ENCODE data around the gene KLHL25. TPM values are rescaled to one million over a fixed set of nuclear protein-coding genes. Genes with fewer than 3 reads are reported as not detected.

KLHL25 gene
- total RNA-seq, 1 experiment from 2014 or later: 1.5 TPM

GRCh38 chr15:85769182-85769900 lies 25.4 kb downstream of the KLHL25 start:
- Histone ChIP-seq H3K36me3 (ENCODE audit: insufficient read depth, low read length) (no peaks in the 10 kb centered on the region), H2AFZ (ENCODE audit: low read length) (no peak overlapping the region), H3K4me2 (ENCODE audit: low read depth, low read length, poor library complexity, severe bottlenecking) (no peak overlapping the region), H3K9me2 (replicated peaks; ENCODE audit: insufficient read depth, low read length) (no peaks in the 10 kb centered on the region), H3K9ac (ENCODE audit: low read length) (no peak overlapping the region), H4K20me1 (ENCODE audit: insufficient read depth, low read depth, low read length) (no peaks in the 10 kb centered on the region), H3K27me3 (ENCODE audit: low read length) (no peaks in the 10 kb centered on the region), H3K79me2 (ENCODE audit: low read length) (no peaks in the 10 kb centered on the region), H3K9me3 (ENCODE audit: low read length) (no peaks in the 10 kb centered on the region), H3K4me3 (ENCODE audit: low read length) (no peak overlapping the region), H3K27ac (ENCODE audit: low read length) (no peak overlapping the region), H3K4me1 (ENCODE audit: low read length) (no peaks in the 10 kb centered on the region)
- no peak for DNase-seq

- Histone ChIP-seq H3K36me3 (ENCODE audit: insufficient read depth, low read length) (no peaks in the 10 kb centered on the region), H3K4me1 (ENCODE audit: low read length) (no peaks in the 10 kb centered on the region), H3K27me3 (ENCODE audit: low read length) (no peaks in the 10 kb centered on the region), H3K9me3 (ENCODE audit: low read length) (no peaks in the 10 kb centered on the region), H4K20me1 (ENCODE audit: insufficient read depth, low read depth, low read length) (no peaks in the 10 kb centered on the region), H3K79me2 (ENCODE audit: low read length) (no peaks in the 10 kb centered on the region), H3K4me3 (ENCODE audit: low read length) (no peak overlapping the region), H3K27ac (ENCODE audit: low read length) (no peak overlapping the region), H2AFZ (ENCODE audit: low read length) (no peak overlapping the region), H3K9me2 (replicated peaks; ENCODE audit: insufficient read depth, low read length) (no peaks in the 10 kb centered on the region), H3K9ac (ENCODE audit: low read length) (no peak overlapping the region), H3K4me2 (ENCODE audit: low read depth, low read length, poor library complexity, severe bottlenecking) (no peak overlapping the region)
- DNase-seq: no peak
These were observed 26.0 kb downstream of the KLHL25 start for GRCh38 chr15:85768595-85769168.

GRCh38 chr15:85767785-85768529 lies 26.8 kb downstream of the KLHL25 start:
- Histone ChIP-seq H3K4me1 (ENCODE audit: low read length) (no peaks in the 10 kb centered on the region), H3K9me2 (replicated peaks; ENCODE audit: insufficient read depth, low read length) (no peaks in the 10 kb centered on the region), H3K9me3 (ENCODE audit: low read length) (no peaks in the 10 kb centered on the region), H3K27me3 (ENCODE audit: low read length) (no peaks in the 10 kb centered on the region), H3K79me2 (ENCODE audit: low read length) (no peaks in the 10 kb centered on the region), H4K20me1 (ENCODE audit: insufficient read depth, low read depth, low read length) (no peaks in the 10 kb centered on the region), H2AFZ (ENCODE audit: low read length) (no peak overlapping the region), H3K4me2 (ENCODE audit: low read depth, low read length, poor library complexity, severe bottlenecking) (no peak overlapping the region), H3K27ac (ENCODE audit: low read length) (no peak overlapping the region), H3K4me3 (ENCODE audit: low read length) (no peak overlapping the region), H3K9ac (ENCODE audit: low read length) (no peak overlapping the region), H3K36me3 (ENCODE audit: insufficient read depth, low read length) (no peaks in the 10 kb centered on the region)
- DNase-seq: no peak

- no peak for DNase-seq
- Histone ChIP-seq H2AFZ (ENCODE audit: low read length) (no peak overlapping the region), H3K4me1 (ENCODE audit: low read length) (no peaks in the 10 kb centered on the region), H3K9me2 (replicated peaks; ENCODE audit: insufficient read depth, low read length) (no peaks in the 10 kb centered on the region), H3K27ac (ENCODE audit: low read length) (no peak overlapping the region), H4K20me1 (ENCODE audit: insufficient read depth, low read depth, low read length) (no peaks in the 10 kb centered on the region), H3K4me2 (ENCODE audit: low read depth, low read length, poor library complexity, severe bottlenecking) (no peak overlapping the region), H3K4me3 (ENCODE audit: low read length) (no peak overlapping the region), H3K36me3 (ENCODE audit: insufficient read depth, low read length) (no peaks in the 10 kb centered on the region), H3K9me3 (ENCODE audit: low read length) (no peaks in the 10 kb centered on the region), H3K27me3 (ENCODE audit: low read length) (no peaks in the 10 kb centered on the region), H3K9ac (ENCODE audit: low read length) (no peak overlapping the region), H3K79me2 (ENCODE audit: low read length) (no peaks in the 10 kb centered on the region)
These were observed 28.5 kb downstream of the KLHL25 start for GRCh38 chr15:85766001-85766831.

GRCh38 chr15:85764649-85765277 lies 30.0 kb downstream of the KLHL25 start:
- DNase-seq: no peak
- no peak overlapping the region for H3K4me3 ChIP-seq (ENCODE audit: low read length)
- H3K36me3 ChIP-seq (ENCODE audit: insufficient read depth, low read length): no peaks in the 10 kb centered on the region
- H3K9ac ChIP-seq (ENCODE audit: low read length): no peak overlapping the region
- no peak overlapping the region for H3K4me2 ChIP-seq (ENCODE audit: low read depth, low read length, poor library complexity, severe bottlenecking)
- H3K9me2 ChIP-seq (replicated peaks; ENCODE audit: insufficient read depth, low read length): no peaks in the 10 kb centered on the region
- no peak overlapping the region for H3K27ac ChIP-seq (ENCODE audit: low read length)
- no peaks in the 10 kb centered on the region for H3K27me3 ChIP-seq (ENCODE audit: low read length)
- H3K9me3 ChIP-seq (ENCODE audit: low read length): no peaks in the 10 kb centered on the region
- H4K20me1 ChIP-seq (ENCODE audit: insufficient read depth, low read depth, low read length): no peaks in the 10 kb centered on the region
- no peaks in the 10 kb centered on the region for H3K4me1 ChIP-seq (ENCODE audit: low read length)
- no peak overlapping the region for H2AFZ ChIP-seq (ENCODE audit: low read length)
- no peaks in the 10 kb centered on the region for H3K79me2 ChIP-seq (ENCODE audit: low read length)

GRCh38 chr15:85763673-85764633 lies 30.8 kb downstream of the KLHL25 start:
- H4K20me1 ChIP-seq (ENCODE audit: insufficient read depth, low read depth, low read length): no peaks in the 10 kb centered on the region
- H2AFZ ChIP-seq (ENCODE audit: low read length): no peak overlapping the region
- H3K36me3 ChIP-seq (ENCODE audit: insufficient read depth, low read length): no peaks in the 10 kb centered on the region
- H3K4me1 ChIP-seq (ENCODE audit: low read length): no peaks in the 10 kb centered on the region
- H3K4me2 ChIP-seq (ENCODE audit: low read depth, low read length, poor library complexity, severe bottlenecking): no peak overlapping the region
- no peaks in the 10 kb centered on the region for H3K27me3 ChIP-seq (ENCODE audit: low read length)
- H3K9ac ChIP-seq (ENCODE audit: low read length): no peak overlapping the region
- no peak overlapping the region for H3K4me3 ChIP-seq (ENCODE audit: low read length)
- H3K9me3 ChIP-seq (ENCODE audit: low read length): no peaks in the 10 kb centered on the region
- H3K9me2 ChIP-seq (replicated peaks; ENCODE audit: insufficient read depth, low read length): no peaks in the 10 kb centered on the region
- no peak overlapping the region for H3K27ac ChIP-seq (ENCODE audit: low read length)
- no peak for DNase-seq
- H3K79me2 ChIP-seq (ENCODE audit: low read length): no peaks in the 10 kb centered on the region

- Histone ChIP-seq H3K27ac (ENCODE audit: low read length) (no peak overlapping the region), H3K4me3 (ENCODE audit: low read length) (no peak overlapping the region), H3K9me3 (ENCODE audit: low read length) (no peaks in the 10 kb centered on the region), H3K4me1 (ENCODE audit: low read length) (no peaks in the 10 kb centered on the region), H3K36me3 (ENCODE audit: insufficient read depth, low read length) (no peaks in the 10 kb centered on the region), H4K20me1 (ENCODE audit: insufficient read depth, low read depth, low read length) (no peaks in the 10 kb centered on the region), H3K79me2 (ENCODE audit: low read length) (no peaks in the 10 kb centered on the region), H3K27me3 (ENCODE audit: low read length) (no peaks in the 10 kb centered on the region), H2AFZ (ENCODE audit: low read length) (no peak overlapping the region), H3K4me2 (ENCODE audit: low read depth, low read length, poor library complexity, severe bottlenecking) (no peak overlapping the region), H3K9me2 (replicated peaks; ENCODE audit: insufficient read depth, low read length) (no peaks in the 10 kb centered on the region), H3K9ac (ENCODE audit: low read length) (no peak overlapping the region)
- no peak for DNase-seq
These were observed 31.6 kb downstream of the KLHL25 start for GRCh38 chr15:85763157-85763556.

Measured in Karpas-422 (cell line).